HEK293 (cell line): ENCODE data around the gene OR2Z1.

Source experiments
- HOXA7 ChIP-seq: sonication (generic); formaldehyde crosslinking; IDR thresholded peaks from 2 replicates; pipeline ENCODE4 v1.8.1; 2022; ENCODE audit warnings: missing genetic modification reagents, borderline replicate concordance
- OVOL3 ChIP-seq: fragments of 450-650 bp; formaldehyde crosslinking; IDR thresholded peaks from 2 replicates; pipeline ENCODE4 v1.5.1; 2016; ENCODE audit warnings: missing biosample characterization, missing genetic modification characterization
- ZBTB1 ChIP-seq: fragments of 450-650 bp; formaldehyde crosslinking; IDR thresholded peaks from 2 replicates; pipeline ENCODE4 v1.5.1; 2016; ENCODE audit warnings: missing biosample characterization, missing genetic modification characterization
- ZNF23 ChIP-seq: fragments of 450-650 bp; formaldehyde crosslinking; IDR thresholded peaks from 2 replicates; pipeline ENCODE4 v1.5.1; 2016; ENCODE audit warnings: missing biosample characterization, missing genetic modification characterization, borderline replicate concordance
- ZNF341 ChIP-seq: fragments of 450-650 bp; formaldehyde crosslinking; IDR thresholded peaks from 2 replicates; pipeline ENCODE4; 2016; ENCODE audit warnings: low read depth, missing biosample characterization, missing genetic modification characterization
- ZNF555 ChIP-seq: fragments of 450-650 bp; formaldehyde crosslinking; conservative IDR thresholded peaks from 2 replicates; pipeline ENCODE4 v1.5.1; 2017; ENCODE audit warnings: missing biosample characterization, mild to moderate bottlenecking, missing genetic modification characterization, inconsistent platforms
- ZNF558 ChIP-seq: fragments of 450-650 bp; formaldehyde crosslinking; IDR thresholded peaks from 2 replicates; pipeline ENCODE4 v1.5.1; 2016; ENCODE audit warnings: missing biosample characterization, missing genetic modification characterization
- ZNF624 ChIP-seq: fragments of 450-650 bp; formaldehyde crosslinking; IDR thresholded peaks from 2 replicates; pipeline ENCODE4 v1.5.1; 2017; ENCODE audit warnings: missing biosample characterization, missing genetic modification characterization
- ZNF670 ChIP-seq: fragments of 450-650 bp; formaldehyde crosslinking; IDR thresholded peaks from 2 replicates; pipeline ENCODE4 v1.5.1; 2016; ENCODE audit warnings: missing biosample characterization, missing genetic modification characterization, low read depth
- TF ChIP-seq, protein P1 (sequence below): fragments of 450-650 bp; formaldehyde crosslinking; IDR thresholded peaks from 2 replicates; pipeline ENCODE4 v1.5.1; 2016; ENCODE audit warnings: missing biosample characterization, missing genetic modification characterization
- TF ChIP-seq, protein P2 (sequence below): fragments of 450-650 bp; formaldehyde crosslinking; IDR thresholded peaks from 2 replicates; pipeline ENCODE4 v1.5.1; 2016; ENCODE audit warnings: missing biosample characterization, missing genetic modification characterization

DNA sequence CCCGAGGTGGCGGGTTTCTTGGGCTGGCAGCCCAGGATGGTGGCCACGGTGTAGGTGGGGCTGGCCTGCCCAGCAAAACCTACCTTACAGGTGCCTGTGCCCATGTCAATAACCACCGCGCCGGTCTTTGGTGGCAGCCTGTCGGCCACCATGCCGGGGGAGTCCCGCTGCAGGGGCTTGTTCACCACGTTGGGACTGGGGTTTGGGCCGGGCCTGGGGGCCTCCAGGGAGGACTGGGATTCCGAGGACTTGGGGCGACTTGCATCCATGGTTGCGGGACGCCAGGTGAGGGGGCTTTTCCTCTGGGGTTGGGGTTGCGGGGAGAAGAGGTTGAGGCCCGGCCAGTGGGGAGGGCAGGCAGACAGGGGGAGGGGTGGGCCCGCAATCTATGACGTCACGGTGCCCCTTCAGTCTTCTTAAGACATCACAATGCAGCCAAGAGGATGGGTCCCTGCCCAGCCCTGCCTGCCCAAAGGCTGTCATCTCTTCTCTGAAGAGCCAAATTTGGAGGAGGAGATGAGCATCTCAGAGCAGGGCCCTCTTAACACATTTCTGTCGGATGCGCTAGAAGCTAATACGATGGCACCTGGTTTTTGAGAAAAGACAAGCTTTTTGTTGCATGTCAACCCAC is 22.9 kb upstream of the OR2Z1 start, which contains the start of gene ACTL9:
- TF ChIP-seq, protein P1, sequence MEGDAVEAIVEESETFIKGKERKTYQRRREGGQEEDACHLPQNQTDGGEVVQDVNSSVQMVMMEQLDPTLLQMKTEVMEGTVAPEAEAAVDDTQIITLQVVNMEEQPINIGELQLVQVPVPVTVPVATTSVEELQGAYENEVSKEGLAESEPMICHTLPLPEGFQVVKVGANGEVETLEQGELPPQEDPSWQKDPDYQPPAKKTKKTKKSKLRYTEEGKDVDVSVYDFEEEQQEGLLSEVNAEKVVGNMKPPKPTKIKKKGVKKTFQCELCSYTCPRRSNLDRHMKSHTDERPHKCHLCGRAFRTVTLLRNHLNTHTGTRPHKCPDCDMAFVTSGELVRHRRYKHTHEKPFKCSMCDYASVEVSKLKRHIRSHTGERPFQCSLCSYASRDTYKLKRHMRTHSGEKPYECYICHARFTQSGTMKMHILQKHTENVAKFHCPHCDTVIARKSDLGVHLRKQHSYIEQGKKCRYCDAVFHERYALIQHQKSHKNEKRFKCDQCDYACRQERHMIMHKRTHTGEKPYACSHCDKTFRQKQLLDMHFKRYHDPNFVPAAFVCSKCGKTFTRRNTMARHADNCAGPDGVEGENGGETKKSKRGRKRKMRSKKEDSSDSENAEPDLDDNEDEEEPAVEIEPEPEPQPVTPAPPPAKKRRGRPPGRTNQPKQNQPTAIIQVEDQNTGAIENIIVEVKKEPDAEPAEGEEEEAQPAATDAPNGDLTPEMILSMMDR (tag by site-specific recombination), result no peak
- TF ChIP-seq ZNF555 (tag by site-specific recombination) (no peak), ZNF670 (no peak), ZNF23 (no peak), HOXA7 (CRISPR knock-in tag) (no peak), ZNF624 (tag by site-specific recombination) (no peak), ZNF558 (no peak), OVOL3 (tag by site-specific recombination) (no peak), ZBTB1 (tag by site-specific recombination) (no peak), ZNF341 (no peak)
- TF ChIP-seq, protein P2, sequence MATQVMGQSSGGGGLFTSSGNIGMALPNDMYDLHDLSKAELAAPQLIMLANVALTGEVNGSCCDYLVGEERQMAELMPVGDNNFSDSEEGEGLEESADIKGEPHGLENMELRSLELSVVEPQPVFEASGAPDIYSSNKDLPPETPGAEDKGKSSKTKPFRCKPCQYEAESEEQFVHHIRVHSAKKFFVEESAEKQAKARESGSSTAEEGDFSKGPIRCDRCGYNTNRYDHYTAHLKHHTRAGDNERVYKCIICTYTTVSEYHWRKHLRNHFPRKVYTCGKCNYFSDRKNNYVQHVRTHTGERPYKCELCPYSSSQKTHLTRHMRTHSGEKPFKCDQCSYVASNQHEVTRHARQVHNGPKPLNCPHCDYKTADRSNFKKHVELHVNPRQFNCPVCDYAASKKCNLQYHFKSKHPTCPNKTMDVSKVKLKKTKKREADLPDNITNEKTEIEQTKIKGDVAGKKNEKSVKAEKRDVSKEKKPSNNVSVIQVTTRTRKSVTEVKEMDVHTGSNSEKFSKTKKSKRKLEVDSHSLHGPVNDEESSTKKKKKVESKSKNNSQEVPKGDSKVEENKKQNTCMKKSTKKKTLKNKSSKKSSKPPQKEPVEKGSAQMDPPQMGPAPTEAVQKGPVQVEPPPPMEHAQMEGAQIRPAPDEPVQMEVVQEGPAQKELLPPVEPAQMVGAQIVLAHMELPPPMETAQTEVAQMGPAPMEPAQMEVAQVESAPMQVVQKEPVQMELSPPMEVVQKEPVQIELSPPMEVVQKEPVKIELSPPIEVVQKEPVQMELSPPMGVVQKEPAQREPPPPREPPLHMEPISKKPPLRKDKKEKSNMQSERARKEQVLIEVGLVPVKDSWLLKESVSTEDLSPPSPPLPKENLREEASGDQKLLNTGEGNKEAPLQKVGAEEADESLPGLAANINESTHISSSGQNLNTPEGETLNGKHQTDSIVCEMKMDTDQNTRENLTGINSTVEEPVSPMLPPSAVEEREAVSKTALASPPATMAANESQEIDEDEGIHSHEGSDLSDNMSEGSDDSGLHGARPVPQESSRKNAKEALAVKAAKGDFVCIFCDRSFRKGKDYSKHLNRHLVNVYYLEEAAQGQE (tag by site-specific recombination), result no peak
